Erythroblast (primary cell): ENCODE results near the gene TRAF3IP1.

Experiments
- GATA1 ChIP-seq: IDR thresholded peaks from 2 replicates; pipeline ENCODE4 v1.6.1; 2011; ENCODE audit warnings: low read depth, mild to moderate bottlenecking, control low read depth, low read length, moderate library complexity
- POLR2A ChIP-seq: IDR thresholded peaks from 2 replicates; pipeline ENCODE4 v1.6.1; 2011; ENCODE audit warnings: mild to moderate bottlenecking, low read length

DNA sequence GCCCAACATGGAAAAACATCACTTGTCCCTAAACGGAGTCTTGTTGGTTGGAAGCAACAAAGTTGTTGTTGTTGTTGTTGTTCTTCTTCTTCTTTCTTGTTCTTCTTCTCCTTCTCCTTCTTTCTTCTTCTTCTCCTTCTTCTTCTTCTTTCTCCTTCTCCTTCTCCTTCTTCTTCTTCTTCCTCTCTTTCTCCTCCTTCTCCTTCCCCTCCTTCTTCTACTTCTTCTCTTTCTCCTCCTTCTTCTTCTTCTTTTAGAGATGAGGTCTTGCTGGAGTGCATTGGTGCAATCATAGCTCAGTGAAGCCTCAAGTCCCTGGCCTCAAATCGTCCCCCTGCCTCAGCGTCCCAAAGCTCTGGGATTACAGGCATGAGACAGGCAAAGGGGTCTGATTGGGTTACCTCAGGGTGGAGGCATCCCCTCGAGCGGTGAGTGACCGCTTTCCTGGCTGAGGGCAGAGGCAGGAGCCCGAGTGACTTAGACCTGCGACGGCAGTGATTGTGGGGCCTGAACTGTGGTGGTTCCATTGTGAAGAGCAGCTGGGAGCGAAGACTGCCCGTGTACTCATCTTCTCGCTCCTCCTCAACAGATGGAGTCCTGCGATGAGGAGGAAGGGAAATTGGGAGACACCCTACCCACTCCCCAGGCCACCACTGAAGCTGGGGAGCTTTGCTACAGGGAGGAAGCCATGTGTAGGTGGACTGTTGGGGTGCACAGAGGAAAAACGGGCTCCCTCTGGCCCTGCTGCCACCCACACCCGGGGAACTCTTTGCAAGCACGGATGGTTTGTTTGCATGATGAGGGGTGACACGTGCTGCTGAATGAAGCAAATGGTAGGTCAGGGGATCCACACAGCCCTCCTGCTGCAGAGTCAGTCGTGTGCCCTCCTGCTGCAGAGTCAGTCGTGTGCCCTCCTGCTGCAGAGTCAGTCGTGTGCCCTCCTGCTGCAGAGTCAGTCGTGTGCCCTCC lies 24.9 kb upstream of the TRAF3IP1 start:
- TF ChIP-seq POLR2A (no peak), GATA1 (no peak)
